Activated CD4-positive, alpha-beta T cell treated with anti-CD3 and anti-CD28 coated beads, Interleukin-2, amount 50 U/mL, for 4 hours (primary cell): ENCODE data around the gene EMILIN2.

Experiments
- DNase-seq, 2 experiments: peaks; one replicate each; pipeline ENCODE4 v3.0.0-alpha.2; 2020

Gene EMILIN2

GRCh38 chr18:2917259-2918047 is 70.6 kb downstream of the EMILIN2 start:
- DNase-seq = no peak

DNA sequence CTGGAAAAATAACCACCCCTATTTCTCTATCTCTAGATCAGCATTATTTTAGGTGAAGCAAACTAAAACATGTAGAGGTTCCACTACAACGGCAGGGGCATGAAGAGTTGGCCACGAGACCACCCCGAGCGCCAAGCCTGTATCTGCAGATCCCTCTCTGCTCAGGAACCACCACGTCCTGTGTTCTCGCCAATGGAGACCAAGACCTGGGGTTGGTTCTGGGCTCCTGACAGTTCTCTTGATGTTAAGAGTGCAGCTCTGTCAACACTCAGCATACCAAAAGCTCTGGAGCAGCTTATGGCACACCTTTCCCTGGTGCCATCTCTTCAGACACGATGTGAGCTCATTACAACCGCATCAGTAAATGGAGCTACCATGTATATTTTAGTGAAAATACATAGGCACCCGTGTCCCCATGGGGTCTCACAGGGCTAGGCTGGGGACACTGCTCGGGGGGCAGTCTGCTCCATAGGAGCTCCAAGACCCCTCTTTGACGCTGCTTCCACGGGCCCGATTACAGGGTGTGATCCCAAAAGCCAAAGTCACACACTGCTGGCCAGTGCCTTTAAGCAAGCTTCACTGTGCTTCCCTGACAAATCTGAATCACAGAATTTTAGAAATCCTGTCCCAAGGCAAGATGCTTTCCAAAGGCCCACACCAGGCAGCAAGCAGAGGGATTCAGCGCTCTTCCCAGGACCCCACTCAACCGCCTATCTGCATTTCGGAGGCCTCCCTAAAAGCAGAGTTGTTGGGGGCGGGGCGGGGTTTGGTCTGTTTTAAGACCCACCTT is 72.2 kb downstream of the EMILIN2 start:
- DNase-seq = no peak

- no peak for DNase-seq
These were observed 72.8 kb downstream of the EMILIN2 start for GRCh38 chr18:2919600-2919999.

GRCh38 chr18:2920027-2920426 is 73.2 kb downstream of the EMILIN2 start:
- no peak for DNase-seq

GRCh38 chr18:2920546-2921343 is 73.9 kb downstream of the EMILIN2 start:
- DNase-seq = no peak

DNA sequence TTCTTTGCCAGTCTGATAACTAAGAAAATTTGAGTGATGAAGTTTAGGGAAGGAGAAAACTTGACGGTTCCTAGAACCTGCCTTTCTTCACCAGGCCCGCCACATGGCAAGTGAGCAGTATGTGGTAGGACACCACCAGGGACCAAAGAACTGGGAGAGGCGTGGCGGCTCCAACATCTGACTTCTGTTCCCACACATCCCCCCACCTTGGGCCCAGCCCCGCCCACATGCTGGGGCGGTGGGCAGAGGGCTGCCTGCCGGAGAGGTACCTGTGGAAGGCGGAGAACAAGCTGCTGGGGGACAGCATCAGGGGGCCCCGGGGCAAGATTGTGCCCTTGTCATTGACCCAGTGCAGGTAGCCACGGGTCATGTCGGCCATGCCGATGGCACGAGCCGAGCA is 75.0 kb downstream of the EMILIN2 start:
- DNase-seq = no peak

GRCh38 chr18:2923464-2923863 is 76.7 kb downstream of the EMILIN2 start:
- no peak for DNase-seq

DNA sequence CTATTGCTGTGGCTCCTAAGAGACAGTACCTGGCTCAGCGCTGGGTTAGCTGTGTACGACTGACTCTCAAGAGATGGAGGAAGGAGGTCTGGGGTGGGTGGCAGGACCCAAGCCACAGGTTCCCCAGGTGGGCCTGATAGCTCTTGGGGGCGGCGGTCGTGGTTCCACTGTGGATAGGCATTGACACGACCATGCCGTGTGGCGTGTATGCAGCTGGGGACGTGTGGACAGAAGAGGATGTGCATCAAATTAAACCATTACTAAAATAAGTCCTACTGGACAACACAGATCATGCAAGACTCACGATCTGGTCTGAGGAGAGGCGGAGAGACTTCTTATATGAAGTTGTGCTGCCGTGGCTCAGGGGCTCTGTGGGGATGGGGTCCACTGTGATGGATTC is 78.1 kb downstream of the EMILIN2 start:
- DNase-seq = no peak

DNA sequence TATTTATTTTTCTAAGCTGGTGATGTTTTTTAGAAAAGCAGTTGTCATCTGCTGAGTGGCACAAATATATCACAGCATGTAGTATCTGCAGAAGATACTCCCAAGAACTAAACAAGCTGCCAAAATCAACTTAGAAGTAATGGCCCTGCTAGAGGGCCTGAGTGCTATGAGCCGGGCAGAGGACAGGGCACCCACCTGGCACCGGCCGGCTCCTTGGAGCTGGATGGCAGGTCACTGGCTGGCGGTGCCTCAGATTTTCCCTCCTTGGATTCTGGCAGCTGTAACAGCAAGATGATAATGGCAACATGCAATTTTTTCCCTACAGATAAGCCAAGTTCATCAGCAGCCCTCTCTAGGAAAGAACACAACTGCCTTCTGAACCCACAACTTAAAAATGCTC is 79.7 kb downstream of the EMILIN2 start:
- no peak for DNase-seq

DNA sequence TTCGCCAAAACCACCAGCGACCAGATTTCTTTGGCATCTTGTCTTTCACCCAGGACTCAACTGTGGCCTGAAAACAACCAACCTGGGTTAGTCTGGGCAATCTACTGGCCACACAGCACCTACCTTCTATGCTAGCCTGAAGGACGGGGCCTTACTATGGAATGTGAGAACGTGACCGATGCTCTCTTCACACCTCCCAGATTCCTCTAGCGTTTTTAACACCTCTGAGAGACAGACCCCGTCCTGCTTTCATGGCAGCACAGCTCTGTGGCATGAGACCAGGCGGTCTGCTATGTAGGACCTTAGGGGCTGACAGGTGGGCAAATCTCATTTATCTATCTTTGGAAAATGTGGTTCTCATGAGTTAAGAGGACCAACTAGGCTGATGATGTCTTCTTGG is 80.9 kb downstream of the EMILIN2 start:
- no peak for DNase-seq

DNA sequence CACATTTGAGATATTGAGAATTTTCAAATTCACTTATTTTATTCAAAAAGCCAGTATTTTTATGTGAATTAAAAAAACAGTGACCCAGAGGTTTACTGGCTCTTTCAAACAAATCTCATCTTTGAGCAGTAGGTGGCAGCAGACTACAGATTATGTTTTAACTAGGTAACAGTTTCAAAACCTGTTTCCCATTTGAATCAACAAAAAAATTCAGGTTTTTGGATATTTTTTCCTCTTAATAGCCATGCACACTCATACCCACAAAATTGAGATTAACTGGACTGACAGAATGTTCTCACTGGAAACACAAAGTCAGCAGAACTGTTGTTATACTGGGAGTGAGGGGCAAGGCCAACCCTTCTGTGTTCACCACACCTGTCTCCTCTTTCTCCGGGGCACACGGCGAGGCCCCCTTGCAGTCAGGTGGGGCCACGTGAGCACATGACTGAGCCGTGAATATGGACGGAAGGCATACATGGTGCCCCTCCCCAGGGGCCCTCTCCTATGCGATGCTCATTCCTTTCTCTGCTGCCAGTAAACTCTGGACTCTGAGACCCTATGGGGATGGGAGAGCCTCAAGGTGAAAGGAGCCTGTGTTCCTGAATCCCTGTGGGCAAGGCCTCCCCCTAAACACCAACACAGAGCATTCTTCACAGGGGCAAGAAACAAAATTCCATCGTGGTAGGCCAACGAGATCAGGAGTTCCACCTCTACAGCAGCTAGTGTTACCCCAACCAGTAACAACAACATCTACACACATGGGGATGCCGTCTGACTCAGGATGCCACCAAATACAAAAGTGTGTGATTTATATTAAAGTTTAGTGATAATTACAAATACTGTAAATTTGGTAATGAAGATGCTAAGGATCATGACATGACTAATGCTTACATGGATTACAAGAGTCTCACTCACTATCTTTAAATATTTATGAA is 85.7 kb downstream of the EMILIN2 start:
- peak; percentile 21 to 22 for DNase-seq

DNA sequence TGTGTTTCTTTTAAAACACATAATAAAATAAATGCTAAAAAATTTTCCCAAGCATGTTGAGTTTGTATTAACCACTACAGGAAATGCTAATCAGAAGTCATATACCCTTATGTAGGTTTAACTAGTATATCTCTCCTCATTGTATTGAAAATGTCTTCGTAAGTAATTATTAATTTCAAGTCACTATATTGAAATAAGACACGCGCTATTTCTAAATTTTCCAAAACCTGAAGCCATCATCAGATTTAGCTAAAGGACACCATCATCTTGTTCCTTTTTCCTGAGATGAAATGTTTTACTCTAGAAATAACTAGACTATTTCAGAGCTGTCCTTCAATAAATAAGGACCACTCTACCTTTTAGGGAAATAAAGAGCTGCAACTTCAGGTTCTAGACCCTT is 87.2 kb downstream of the EMILIN2 start:
- no peak for DNase-seq

DNA sequence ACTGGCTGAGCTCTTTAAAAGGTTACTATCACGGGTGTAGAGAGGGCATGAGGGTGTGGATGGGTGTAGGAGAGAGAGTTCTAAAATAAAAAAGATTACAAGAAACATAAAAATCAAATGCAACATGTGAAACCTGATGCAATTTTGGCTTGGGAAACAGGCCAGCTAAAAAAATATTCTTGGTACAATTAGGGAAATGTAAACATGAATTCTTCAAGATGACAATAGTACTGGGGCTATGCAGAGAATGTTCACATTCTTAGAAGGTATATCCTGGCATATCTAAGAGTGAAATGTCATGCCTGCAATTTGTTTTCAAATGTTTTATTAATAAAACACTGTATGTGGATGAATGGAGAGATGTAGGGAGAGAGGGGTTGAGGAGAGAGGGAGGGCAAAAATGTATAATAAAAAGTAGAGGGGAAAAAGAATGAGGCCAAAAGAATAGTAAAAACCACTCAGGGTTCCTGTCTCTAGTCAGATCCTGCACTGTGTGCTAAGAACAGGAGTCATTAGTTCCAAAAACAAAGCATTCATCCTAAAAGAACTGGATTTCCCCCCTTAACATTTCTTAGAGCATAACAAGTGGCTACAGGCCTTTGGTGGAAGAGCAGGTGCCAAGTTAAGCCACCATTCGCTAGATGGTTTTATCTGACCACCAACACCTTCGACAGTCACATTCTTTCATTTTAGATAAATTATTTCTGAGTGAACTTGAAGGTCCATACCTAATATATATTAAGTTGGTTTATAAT is 88.8 kb downstream of the EMILIN2 start:
- DNase-seq = no peak

GRCh38 chr18:2939317-2939716 is 92.5 kb downstream of the EMILIN2 start:
- no peak for DNase-seq

- no peak for DNase-seq
These were observed 101.2 kb downstream of the EMILIN2 start for GRCh38 chr18:2948038-2948437.

DNA sequence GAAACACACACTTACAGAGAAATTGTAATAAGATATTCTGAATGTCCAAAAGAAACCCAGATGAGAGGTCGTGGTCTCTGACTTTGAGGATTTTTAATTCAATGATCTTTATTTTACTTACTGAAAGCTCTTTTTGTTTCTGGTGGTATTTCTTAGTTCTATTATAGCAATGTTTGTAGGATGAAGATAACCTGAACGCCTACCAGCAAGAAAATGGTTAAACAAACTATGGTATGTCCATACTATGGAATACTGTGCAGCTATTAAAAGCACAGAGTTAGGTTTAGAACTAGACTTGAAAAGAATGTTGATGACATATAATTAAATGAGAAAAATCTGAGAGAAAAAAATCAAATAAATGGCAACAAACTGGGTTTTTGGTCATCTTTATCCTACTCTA is 105.8 kb downstream of the EMILIN2 start:
- no peak for DNase-seq

- no peak for DNase-seq
These were observed 107.3 kb downstream of the EMILIN2 start for GRCh38 chr18:2953935-2954653.

GRCh38 chr18:2954869-2955645 is 108.3 kb downstream of the EMILIN2 start:
- no peak for DNase-seq

- no peak for DNase-seq
These were observed 109.2 kb downstream of the EMILIN2 start for GRCh38 chr18:2956056-2956455.

- DNase-seq = no peak
These were observed 112.1 kb downstream of the EMILIN2 start for GRCh38 chr18:2958819-2959298.
